ENCODE data around the gene PDGFA.

Gene PDGFA

GRCh38 chr7:541661-542060, 22.0 kb upstream of the PDGFA start:
- Histone ChIP-seq H3K4me3 (ENCODE audit: low read length) (no peak overlapping the region), H3K4me2 (ENCODE audit: low read length) (no peak overlapping the region), H3K9me3 (replicated peaks; ENCODE audit: low read length) (no peaks in the 10 kb centered on the region), H3K9ac (ENCODE audit: low read depth, low read length) (no peak overlapping the region), H3K36me3 (ENCODE audit: insufficient read depth, low read length) (no peaks in the 10 kb centered on the region), H3K4me1 (ENCODE audit: control insufficient read depth, insufficient read depth, low read length) (peaks cover 52% of the 10 kb centered on the region), H3K27me3 (ENCODE audit: control insufficient read depth, insufficient read depth, low read length) (no peaks in the 10 kb centered on the region)

GRCh38 chr7:540997-541396, 21.4 kb upstream of the PDGFA start:
- H3K4me3 ChIP-seq (ENCODE audit: low read length), result no peak overlapping the region
- no peaks in the 10 kb centered on the region for H3K36me3 ChIP-seq (ENCODE audit: insufficient read depth, low read length)
- no peaks in the 10 kb centered on the region for H3K27me3 ChIP-seq (ENCODE audit: control insufficient read depth, insufficient read depth, low read length)
- no peak overlapping the region for H3K4me2 ChIP-seq (ENCODE audit: low read length)
- peaks cover 52% of the 10 kb centered on the region for H3K4me1 ChIP-seq (ENCODE audit: control insufficient read depth, insufficient read depth, low read length)
- no peak overlapping the region for H3K9ac ChIP-seq (ENCODE audit: low read depth, low read length)
- H3K9me3 ChIP-seq (replicated peaks; ENCODE audit: low read length), result no peaks in the 10 kb centered on the region

- H3K9ac ChIP-seq (ENCODE audit: low read depth, low read length), result no peak overlapping the region
- no peaks in the 10 kb centered on the region for H3K36me3 ChIP-seq (ENCODE audit: insufficient read depth, low read length)
- no peak overlapping the region for H3K4me2 ChIP-seq (ENCODE audit: low read length)
- peaks cover 52% of the 10 kb centered on the region for H3K4me1 ChIP-seq (ENCODE audit: control insufficient read depth, insufficient read depth, low read length)
- no peaks in the 10 kb centered on the region for H3K9me3 ChIP-seq (replicated peaks; ENCODE audit: low read length)
- H3K27me3 ChIP-seq (ENCODE audit: control insufficient read depth, insufficient read depth, low read length), result no peaks in the 10 kb centered on the region
- H3K4me3 ChIP-seq (ENCODE audit: low read length), result no peak overlapping the region
These were observed 20.9 kb upstream of the PDGFA start for GRCh38 chr7:540579-540978.

- Histone ChIP-seq H3K4me1 (ENCODE audit: control insufficient read depth, insufficient read depth, low read length) (peaks cover 52% of the 10 kb centered on the region), H3K9me3 (replicated peaks; ENCODE audit: low read length) (no peaks in the 10 kb centered on the region), H3K27me3 (ENCODE audit: control insufficient read depth, insufficient read depth, low read length) (no peaks in the 10 kb centered on the region)
These were observed 20.2 kb upstream of the PDGFA start for GRCh38 chr7:539731-540411.

DNA sequence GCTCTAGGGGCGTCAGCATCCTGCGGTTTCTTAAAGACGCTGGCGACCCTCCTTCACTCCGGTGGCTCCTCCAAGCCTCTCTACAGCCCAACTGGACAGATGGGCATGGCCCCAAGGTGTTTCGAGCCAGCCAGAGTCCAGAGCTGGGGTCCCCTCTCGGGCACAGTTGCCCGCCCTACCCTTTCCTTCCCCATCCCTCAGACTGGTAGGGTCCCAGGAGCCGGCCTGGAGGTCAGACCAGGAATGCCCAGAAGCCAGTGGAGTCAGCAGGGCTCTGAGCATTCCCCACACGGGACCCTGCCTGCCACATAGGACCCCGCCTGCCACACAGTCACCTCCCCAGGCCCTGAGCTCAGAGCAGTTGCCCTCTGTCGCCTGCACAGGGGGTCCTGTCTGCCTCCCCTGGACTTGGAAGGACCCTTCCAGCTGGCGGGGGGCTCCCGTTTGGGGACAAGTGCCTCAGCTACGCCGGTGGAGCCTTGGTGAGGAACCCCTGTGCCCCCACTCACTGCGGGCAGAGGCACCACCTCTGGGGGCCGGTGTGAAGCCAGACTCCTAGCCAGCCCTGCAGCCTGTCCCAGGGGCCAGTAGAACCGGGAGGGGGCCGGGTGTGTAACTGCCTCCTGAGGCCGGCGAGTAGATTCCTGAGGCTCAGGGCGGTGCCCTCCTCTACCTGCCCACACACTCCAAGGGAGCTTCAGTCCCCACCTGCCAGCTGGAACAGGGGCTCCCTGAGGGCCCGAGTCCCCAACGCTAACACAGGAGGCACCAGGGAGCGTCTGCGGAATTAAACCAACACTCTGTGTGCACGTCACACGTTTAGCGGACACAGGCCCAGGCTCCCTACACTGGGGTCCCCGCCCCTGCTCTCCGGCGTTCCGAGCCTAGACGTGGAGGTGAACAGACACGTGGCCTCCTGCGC, 19.4 kb upstream of the PDGFA start:
- peaks cover 5% of the 10 kb centered on the region for H3K27me3 ChIP-seq (ENCODE audit: control insufficient read depth, insufficient read depth, low read length)
- no peaks in the 10 kb centered on the region for H3K9me3 ChIP-seq (replicated peaks; ENCODE audit: low read length)
- H3K4me3 ChIP-seq (ENCODE audit: low read length), result peak overlapping the region; percentile 48
- no peaks in the 10 kb centered on the region for H3K36me3 ChIP-seq (ENCODE audit: insufficient read depth, low read length)
- H3K9ac ChIP-seq (ENCODE audit: low read depth, low read length), result peak overlapping the region; percentile 91
- H3K4me2 ChIP-seq (ENCODE audit: low read length), result peak overlapping the region; percentile 59
- H3K4me1 ChIP-seq (ENCODE audit: control insufficient read depth, insufficient read depth, low read length), result peaks cover 52% of the 10 kb centered on the region

More at GRCh38 chr7:539731-540411, 20.2 kb upstream of the PDGFA start:
- H3K4me2 ChIP-seq (ENCODE audit: low read length), result no peak overlapping the region
- no peaks in the 10 kb centered on the region for H3K36me3 ChIP-seq (ENCODE audit: insufficient read depth, low read length)
- H3K4me3 ChIP-seq (ENCODE audit: low read length), result no peak overlapping the region
- peak overlapping the region; percentile 9 for H3K9ac ChIP-seq (ENCODE audit: low read depth, low read length)

DNA sequence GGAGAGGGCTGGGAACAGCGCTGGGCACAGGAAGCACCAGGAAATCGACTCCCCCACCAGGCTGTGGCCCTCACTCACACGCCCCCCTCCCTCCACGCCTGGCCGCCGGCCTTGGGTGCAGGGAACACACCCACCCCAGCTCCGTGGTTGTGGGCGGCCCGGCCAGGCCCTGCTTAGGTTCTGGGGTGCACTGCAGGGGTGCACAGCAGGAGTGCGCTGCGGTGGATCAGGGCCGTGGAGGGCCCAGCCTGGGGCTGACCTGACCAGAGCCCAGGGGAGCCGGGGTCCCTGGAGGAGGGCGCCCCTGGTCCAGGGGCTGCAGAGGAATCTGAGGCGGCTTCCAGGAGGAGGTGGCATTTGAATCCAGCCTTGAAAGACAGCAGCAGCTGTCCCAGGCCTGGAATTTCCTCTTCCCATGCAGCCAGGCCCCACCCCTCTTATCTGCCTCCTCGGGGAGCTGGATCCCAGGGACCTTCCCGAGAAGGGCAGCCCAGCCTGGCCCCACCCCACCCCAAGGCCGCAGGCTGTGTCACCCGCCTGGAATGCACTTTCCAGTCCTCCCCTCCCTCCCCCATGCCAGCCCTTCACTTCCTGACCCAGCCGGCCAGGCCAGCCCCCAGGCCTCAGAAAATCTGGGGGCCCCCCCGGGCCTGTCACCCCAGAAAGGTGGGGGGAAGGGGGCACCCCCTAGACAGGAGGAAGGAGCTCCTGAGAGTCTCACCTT, 18.4 kb upstream of the PDGFA start:
- Histone ChIP-seq H3K4me2 (ENCODE audit: low read length) (peak overlapping the region; percentile 62), H3K27me3 (ENCODE audit: control insufficient read depth, insufficient read depth, low read length) (peaks cover 5% of the 10 kb centered on the region)

DNA sequence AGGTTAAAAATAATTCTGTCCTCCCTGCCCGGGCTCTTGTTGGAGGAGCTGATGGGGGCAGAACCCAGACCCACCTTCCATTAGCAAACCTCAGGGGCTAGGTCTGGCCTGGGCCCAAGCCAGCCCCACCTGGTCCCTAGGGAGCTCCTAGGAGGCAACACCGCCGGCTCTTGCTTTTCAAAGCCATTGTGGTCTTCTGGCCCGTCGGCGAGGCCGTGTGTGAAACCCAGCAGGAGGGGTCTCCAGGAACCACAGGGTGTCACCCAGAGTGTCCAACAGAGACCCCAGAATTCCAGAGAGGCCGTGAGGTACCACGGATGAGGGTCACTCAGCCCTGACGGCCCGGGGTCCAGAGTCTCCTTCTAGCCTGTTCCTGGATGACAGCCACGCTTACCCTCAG, 16.6 kb upstream of the PDGFA start:
- H3K9me3 ChIP-seq (replicated peaks; ENCODE audit: low read length), result no peaks in the 10 kb centered on the region
- H3K9ac ChIP-seq (ENCODE audit: low read depth, low read length), result no peak overlapping the region
- no peaks in the 10 kb centered on the region for H3K36me3 ChIP-seq (ENCODE audit: insufficient read depth, low read length)

More for the DNA sequence above, 18.4 kb upstream of the PDGFA start:
- peak overlapping the region; percentile 48 for H3K4me3 ChIP-seq (ENCODE audit: low read length)
- peak overlapping the region; percentile 91 for H3K9ac ChIP-seq (ENCODE audit: low read depth, low read length)
- no peaks in the 10 kb centered on the region for H3K36me3 ChIP-seq (ENCODE audit: insufficient read depth, low read length)
- no peaks in the 10 kb centered on the region for H3K9me3 ChIP-seq (replicated peaks; ENCODE audit: low read length)
- peaks cover 44% of the 10 kb centered on the region for H3K4me1 ChIP-seq (ENCODE audit: control insufficient read depth, insufficient read depth, low read length)

GRCh38 chr7:534959-535358, 15.3 kb upstream of the PDGFA start:
- no peak overlapping the region for H3K4me3 ChIP-seq (ENCODE audit: low read length)
- no peaks in the 10 kb centered on the region for H3K9me3 ChIP-seq (replicated peaks; ENCODE audit: low read length)
- H3K27me3 ChIP-seq (ENCODE audit: control insufficient read depth, insufficient read depth, low read length), result peaks cover 11% of the 10 kb centered on the region
- H3K4me2 ChIP-seq (ENCODE audit: low read length), result no peak overlapping the region
- H3K9ac ChIP-seq (ENCODE audit: low read depth, low read length), result no peak overlapping the region
- peaks cover 24% of the 10 kb centered on the region for H3K4me1 ChIP-seq (ENCODE audit: control insufficient read depth, insufficient read depth, low read length)
- H3K36me3 ChIP-seq (ENCODE audit: insufficient read depth, low read length), result no peaks in the 10 kb centered on the region

More for the DNA sequence above, 16.6 kb upstream of the PDGFA start:
- peaks cover 27% of the 10 kb centered on the region for H3K4me1 ChIP-seq (ENCODE audit: control insufficient read depth, insufficient read depth, low read length)
- no peak overlapping the region for H3K4me2 ChIP-seq (ENCODE audit: low read length)
- no peak overlapping the region for H3K4me3 ChIP-seq (ENCODE audit: low read length)
- peaks cover 9% of the 10 kb centered on the region for H3K27me3 ChIP-seq (ENCODE audit: control insufficient read depth, insufficient read depth, low read length)

DNA sequence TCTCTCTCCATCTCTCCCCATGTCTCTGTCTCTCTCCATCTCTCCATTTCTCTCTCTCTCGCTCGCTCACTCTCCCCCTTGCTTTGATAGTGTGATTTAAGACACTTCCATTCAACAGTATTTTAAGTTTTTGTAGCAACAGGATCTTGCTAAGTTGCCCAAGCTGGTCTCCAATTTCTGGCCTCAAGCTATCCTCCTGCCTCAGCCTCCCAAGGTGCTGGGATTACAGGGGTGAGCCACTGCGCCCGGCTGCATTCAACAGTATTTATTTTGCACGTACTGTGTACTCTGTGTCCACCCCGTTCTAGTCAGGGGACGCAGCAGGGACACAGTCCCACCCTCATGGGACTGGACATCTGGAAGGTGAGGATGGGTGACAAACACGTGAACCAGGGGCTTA, 14.4 kb upstream of the PDGFA start:
- no peak overlapping the region for H3K9ac ChIP-seq (ENCODE audit: low read depth, low read length)
- H3K4me3 ChIP-seq (ENCODE audit: low read length), result no peak overlapping the region
- H3K36me3 ChIP-seq (ENCODE audit: insufficient read depth, low read length), result no peaks in the 10 kb centered on the region
- H3K9me3 ChIP-seq (replicated peaks; ENCODE audit: low read length), result no peaks in the 10 kb centered on the region
- H3K27me3 ChIP-seq (ENCODE audit: control insufficient read depth, insufficient read depth, low read length), result peaks cover 13% of the 10 kb centered on the region
- peaks cover 16% of the 10 kb centered on the region for H3K4me1 ChIP-seq (ENCODE audit: control insufficient read depth, insufficient read depth, low read length)
- no peak overlapping the region for H3K4me2 ChIP-seq (ENCODE audit: low read length)

GRCh38 chr7:533266-533665, 13.6 kb upstream of the PDGFA start:
- no peak overlapping the region for H3K4me3 ChIP-seq (ENCODE audit: low read length)
- H3K4me1 ChIP-seq (ENCODE audit: control insufficient read depth, insufficient read depth, low read length), result peaks cover 8% of the 10 kb centered on the region
- no peaks in the 10 kb centered on the region for H3K36me3 ChIP-seq (ENCODE audit: insufficient read depth, low read length)
- no peak overlapping the region for H3K4me2 ChIP-seq (ENCODE audit: low read length)
- no peak overlapping the region for H3K9ac ChIP-seq (ENCODE audit: low read depth, low read length)
- H3K9me3 ChIP-seq (replicated peaks; ENCODE audit: low read length), result no peaks in the 10 kb centered on the region
- peaks cover 13% of the 10 kb centered on the region for H3K27me3 ChIP-seq (ENCODE audit: control insufficient read depth, insufficient read depth, low read length)

DNA sequence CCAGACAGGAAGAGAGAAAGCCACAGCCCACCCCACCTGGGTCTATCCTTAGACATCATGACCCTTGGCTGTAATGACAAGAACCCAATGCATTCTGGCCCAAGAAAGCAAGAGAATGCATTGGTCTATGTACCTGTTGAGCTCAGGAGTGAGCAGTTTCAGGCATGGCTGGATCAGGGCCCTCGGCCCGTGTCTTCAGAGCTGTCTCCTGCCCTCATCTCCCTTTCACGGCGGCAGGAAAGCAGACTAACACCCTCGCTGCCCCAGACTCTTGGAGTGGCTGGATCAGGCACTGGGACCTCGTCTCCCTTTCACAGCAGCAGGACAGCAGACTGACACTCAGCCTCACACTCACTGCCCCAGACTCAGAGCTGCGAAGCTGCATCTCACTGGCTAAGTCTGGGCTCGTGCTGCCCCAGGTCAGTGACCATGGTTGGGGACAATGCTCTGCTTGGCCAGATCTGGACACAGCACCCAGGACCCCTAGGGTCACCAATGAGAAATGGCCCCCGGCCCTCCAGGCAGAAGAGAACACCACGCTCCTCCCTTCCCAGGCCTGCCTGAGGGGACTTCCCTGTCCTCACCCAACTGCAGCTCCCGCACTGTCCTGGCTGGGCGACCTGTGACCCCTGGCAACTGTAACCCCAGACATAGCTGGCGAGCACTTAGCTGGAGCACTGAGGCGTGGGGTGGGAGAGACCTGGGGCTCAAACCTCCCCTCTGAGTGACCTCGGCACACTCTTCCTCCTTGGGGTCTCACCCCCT, 12.9 kb upstream of the PDGFA start:
- no peak overlapping the region for H3K4me2 ChIP-seq (ENCODE audit: low read length)
- no peaks in the 10 kb centered on the region for H3K9me3 ChIP-seq (replicated peaks; ENCODE audit: low read length)
- peaks cover under 1% of the 10 kb centered on the region for H3K4me1 ChIP-seq (ENCODE audit: control insufficient read depth, insufficient read depth, low read length)
- H3K27me3 ChIP-seq (ENCODE audit: control insufficient read depth, insufficient read depth, low read length), result peaks cover 13% of the 10 kb centered on the region
- no peak overlapping the region for H3K9ac ChIP-seq (ENCODE audit: low read depth, low read length)
- H3K36me3 ChIP-seq (ENCODE audit: insufficient read depth, low read length), result no peaks in the 10 kb centered on the region
- no peak overlapping the region for H3K4me3 ChIP-seq (ENCODE audit: low read length)
